Activated CD4-positive, alpha-beta memory T cell treated with anti-CD3 and anti-CD28 coated beads, Interleukin-2, amount 10 ng/mL, durations not matched to agents 7 days and 5 days (primary cell): ENCODE measurements around the gene AS3MT. TPM values are rescaled to one million over a fixed set of nuclear protein-coding genes. Genes with fewer than 3 reads are reported as not detected.
"Not testable (repeated sequence)": the region's sequence is repeated elsewhere in the genome, so short reads cannot be mapped to it uniquely, and the experiment has no call there.

Experiments
- CTCF ChIA-PET: fragments of 350-600 bp; sonication (Branson Sonifier 250); formaldehyde crosslinking; loops from one replicate; lab custom pipeline; 2021; ENCODE audit warnings: antibody characterized with exemption, inconsistent platforms; lab: Charles Lee
- POLR2A ChIA-PET: fragments of 350-600 bp; sonication (Branson Sonifier 250); formaldehyde crosslinking; loops from one replicate; lab custom pipeline; 2021; ENCODE audit warnings: antibody characterized with exemption; lab: Charles Lee
- DNase-seq: peaks from one replicate; pipeline ENCODE4 v3.0.0-alpha.2; 2020
- H3K27ac Mint-ChIP-seq: one replicate; pipeline ENCODE4 v1.8.0; 2021; ENCODE audit warnings: mild to moderate bottlenecking, mixed read lengths
- H3K27me3 Mint-ChIP-seq: one replicate; pipeline ENCODE4 v1.8.0; 2021; ENCODE audit warnings: mixed read lengths
- H3K36me3 Mint-ChIP-seq: one replicate; pipeline ENCODE4 v1.8.0; 2021; ENCODE audit warnings: low read depth, mixed read lengths
- H3K4me1 Mint-ChIP-seq: one replicate; pipeline ENCODE4 v1.8.0; 2021; ENCODE audit warnings: mixed read lengths
- H3K4me3 Mint-ChIP-seq: one replicate; pipeline ENCODE4 v1.8.0; 2021; ENCODE audit warnings: mild to moderate bottlenecking, mixed read lengths
- H3K9me3 Mint-ChIP-seq: one replicate; pipeline ENCODE4 v1.8.0; 2021; ENCODE audit warnings: mixed read lengths
- total RNA-seq, 2 experiments: library from RNA; stranded (reverse); gene quantifications; one replicate each; pipeline ENCODE4 v1.2.3, GENCODE V29; 2021

AS3MT gene
- total RNA-seq, 2 experiments from 2014 or later, result 0.15 to 0.65 TPM

DNA sequence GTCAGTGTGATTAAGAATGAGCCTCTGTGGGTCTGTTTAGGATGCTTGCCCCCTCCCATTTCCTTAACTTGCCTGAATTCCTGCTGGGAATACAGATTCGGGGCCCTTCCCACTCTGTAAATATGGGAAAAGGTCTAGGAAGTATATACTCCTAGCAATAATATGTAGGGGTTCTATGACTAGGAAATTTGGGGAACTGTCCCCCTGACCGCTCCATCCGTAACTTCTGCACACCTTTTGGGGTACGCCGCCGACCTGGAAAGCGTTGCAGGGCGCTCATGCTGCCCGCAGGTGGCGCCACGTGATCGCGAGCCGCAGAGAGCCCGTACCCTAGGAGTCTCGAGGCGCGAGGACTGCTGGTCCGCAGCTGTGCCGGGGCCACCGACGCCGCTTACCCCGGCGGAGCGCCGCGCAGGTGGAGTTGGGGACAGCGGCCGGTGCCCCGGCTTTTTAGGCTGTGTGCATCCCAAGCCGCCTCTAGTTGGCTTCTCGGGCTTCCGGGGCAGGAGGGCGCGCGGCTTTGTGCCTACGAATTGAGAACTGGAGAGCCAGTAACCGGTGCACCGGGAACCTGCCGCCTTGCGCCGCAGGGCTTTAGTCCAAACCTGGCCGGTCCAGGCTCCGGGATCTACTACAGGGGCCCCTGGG is 48.2 kb downstream of the AS3MT start:
- H3K4me3 Mint-ChIP-seq, result peak overlapping the region; percentile 90
- peaks cover 61% of the 10 kb centered on the region for H3K4me1 Mint-ChIP-seq
- peaks cover 7% of the 10 kb centered on the region for H3K36me3 Mint-ChIP-seq
- CTCF ChIA-PET, result interaction anchor here (0.5 to 8.3 kb wide), 48 partner anchors 9 to 671 kb away, joined by 3 to 90 read pairs (median 4); partner anchors contain the start of genes ATP5MK, INA, NEURL1 and NT5C2
- H3K9me3 Mint-ChIP-seq, result no peaks in the 10 kb centered on the region
- POLR2A ChIA-PET, result interaction anchor here (1.0 to 3.0 kb wide), 9 partner anchors 10 to 327 kb away, joined by 3 to 26 read pairs (median 6); partner anchors contain the start of gene TRIM8
- DNase-seq, result peak; percentile 85
- peaks cover 3% of the 10 kb centered on the region for H3K27me3 Mint-ChIP-seq
- H3K27ac Mint-ChIP-seq, result peak overlapping the region; percentile 84

DNA sequence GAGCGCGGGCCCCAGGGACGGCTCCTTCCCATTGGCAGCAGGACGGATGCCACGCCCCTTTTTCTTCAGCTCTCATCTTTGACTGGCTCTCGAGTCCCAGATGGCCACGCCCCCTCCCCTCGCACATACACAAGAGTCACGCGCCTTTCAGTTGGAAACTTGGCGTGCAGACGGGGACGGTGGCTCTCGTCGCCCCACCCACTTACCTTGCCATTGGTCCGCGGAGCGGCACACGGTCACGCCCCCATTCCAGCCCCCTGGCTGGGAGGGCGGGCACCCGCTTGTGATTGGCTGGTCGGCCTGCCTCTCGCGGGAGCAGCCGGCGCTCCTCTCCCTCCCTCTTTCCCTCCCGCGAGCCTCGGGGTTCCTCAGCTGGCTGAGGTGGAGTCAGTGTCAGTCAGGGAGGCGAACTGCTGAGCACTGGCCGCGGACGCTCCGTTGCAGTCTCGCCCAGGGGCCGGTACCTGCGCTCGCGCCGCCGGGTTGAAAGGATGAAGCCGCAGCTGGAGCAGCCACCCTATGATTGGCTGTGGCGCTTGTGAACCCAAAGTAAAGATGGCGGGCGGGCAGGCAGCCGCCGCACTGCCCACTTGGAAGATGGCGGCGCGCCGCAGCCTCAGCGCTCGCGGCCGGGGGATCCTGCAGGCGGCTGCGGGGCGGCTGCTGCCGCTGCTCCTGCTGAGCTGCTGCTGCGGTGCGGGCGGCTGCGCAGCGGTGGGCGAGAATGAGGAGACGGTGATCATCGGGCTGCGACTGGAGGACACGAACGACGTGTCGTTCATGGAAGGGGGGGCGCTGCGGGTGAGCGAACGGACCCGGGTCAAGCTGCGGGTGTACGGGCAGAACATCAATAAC is 48.9 kb downstream of the AS3MT start, which contains the start of gene CNNM2:
Gene CNNM2, plus strand, starts transcription at position 333 of the 855 bp plus-strand sequence. Its CDS starts 187 bp downstream, at position 520.
- no peaks in the 10 kb centered on the region for H3K9me3 Mint-ChIP-seq
- peak within 1 kb of the TSS; percentile 90 for H3K4me3 Mint-ChIP-seq
- peak; percentile 100 for DNase-seq
- CTCF ChIA-PET, result interaction anchor here (0.5 to 8.3 kb wide), 35 partner anchors 8 to 670 kb away, joined by 3 to 90 read pairs (median 5); partner anchors contain the start of genes INA, NEURL1, NT5C2 and WBP1L
- H3K27ac Mint-ChIP-seq, result peak within 1 kb of the TSS; percentile 84
- peaks cover 7% of the 10 kb centered on the region for H3K36me3 Mint-ChIP-seq
- peaks cover 3% of the 10 kb centered on the region for H3K27me3 Mint-ChIP-seq
- POLR2A ChIA-PET, result interaction anchor here (0.6 to 3.0 kb wide), 10 partner anchors 8 to 326 kb away, joined by 3 to 26 read pairs (median 5); partner anchors contain the start of gene TRIM8
- peaks cover 67% of the 10 kb centered on the region for H3K4me1 Mint-ChIP-seq

DNA sequence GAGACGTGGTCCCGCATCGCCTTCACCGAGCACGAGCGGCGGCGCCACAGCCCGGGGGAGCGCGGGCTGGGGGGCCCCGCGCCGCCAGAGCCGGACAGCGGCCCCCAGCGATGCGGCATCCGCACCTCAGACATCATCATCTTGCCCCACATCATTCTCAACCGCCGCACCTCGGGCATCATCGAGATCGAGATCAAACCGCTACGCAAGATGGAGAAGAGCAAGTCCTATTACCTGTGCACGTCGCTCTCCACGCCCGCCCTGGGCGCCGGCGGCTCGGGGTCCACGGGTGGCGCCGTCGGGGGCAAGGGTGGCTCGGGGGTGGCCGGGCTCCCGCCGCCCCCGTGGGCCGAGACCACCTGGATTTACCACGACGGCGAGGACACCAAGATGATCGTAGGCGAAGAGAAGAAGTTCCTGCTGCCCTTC is 49.6 kb downstream of the AS3MT start:
- Mint-ChIP-seq H3K9me3 (no peaks in the 10 kb centered on the region), H3K27me3 (peaks cover 3% of the 10 kb centered on the region), H3K27ac (no peak overlapping the region), H3K4me3 (peak overlapping the region; percentile 90), H3K36me3 (peaks cover 7% of the 10 kb centered on the region), H3K4me1 (peaks cover 69% of the 10 kb centered on the region)
- ChIA-PET POLR2A (interaction anchor here (1.8 to 3.0 kb wide), 4 partner anchors 151 to 326 kb away, joined by 4 to 26 read pairs (median 8); no protein-coding TSS in a partner anchor), CTCF (interaction anchor here (1.0 to 8.3 kb wide), 7 partner anchors 17 to 415 kb away, joined by 3 to 90 read pairs (median 12); no protein-coding TSS in a partner anchor)
- DNase-seq, result peak; percentile 48

DNA sequence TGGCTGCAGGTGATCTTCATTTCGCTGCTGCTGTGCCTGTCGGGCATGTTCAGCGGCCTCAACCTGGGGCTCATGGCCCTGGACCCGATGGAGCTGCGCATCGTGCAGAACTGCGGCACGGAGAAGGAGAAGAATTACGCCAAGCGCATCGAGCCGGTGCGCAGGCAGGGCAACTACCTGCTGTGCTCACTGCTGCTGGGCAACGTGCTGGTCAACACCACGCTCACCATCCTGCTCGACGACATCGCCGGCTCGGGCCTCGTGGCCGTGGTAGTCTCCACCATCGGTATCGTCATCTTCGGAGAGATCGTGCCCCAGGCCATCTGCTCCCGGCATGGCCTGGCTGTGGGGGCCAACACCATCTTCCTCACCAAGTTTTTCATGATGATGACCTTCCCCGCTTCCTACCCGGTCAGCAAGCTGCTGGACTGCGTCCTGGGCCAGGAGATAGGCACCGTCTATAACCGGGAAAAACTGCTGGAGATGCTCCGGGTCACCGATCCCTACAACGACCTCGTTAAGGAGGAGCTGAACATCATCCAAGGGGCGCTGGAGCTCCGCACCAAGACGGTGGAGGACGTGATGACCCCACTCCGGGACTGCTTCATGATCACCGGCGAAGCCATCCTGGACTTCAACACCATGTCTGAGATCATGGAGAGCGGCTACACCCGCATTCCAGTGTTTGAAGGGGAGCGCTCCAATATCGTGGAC is 50.1 kb downstream of the AS3MT start:
- H3K9me3 Mint-ChIP-seq, result no peaks in the 10 kb centered on the region
- peak overlapping the region; percentile 90 for H3K4me3 Mint-ChIP-seq
- POLR2A ChIA-PET, result interaction anchor here (1.5 to 1.9 kb wide), 4 partner anchors 18 to 273 kb away, joined by 3 to 9 read pairs (median 4); no protein-coding TSS in a partner anchor
- no peak overlapping the region for H3K27ac Mint-ChIP-seq
- peak; percentile 22 for DNase-seq
- peaks cover 65% of the 10 kb centered on the region for H3K4me1 Mint-ChIP-seq
- H3K36me3 Mint-ChIP-seq, result peaks cover 7% of the 10 kb centered on the region
- CTCF ChIA-PET, result interaction anchor here (0.6 to 3.2 kb wide), 2 partner anchors 325 to 455 kb away, joined by 4 to 36 read pairs; no protein-coding TSS in a partner anchor
- H3K27me3 Mint-ChIP-seq, result peaks cover 3% of the 10 kb centered on the region

DNA sequence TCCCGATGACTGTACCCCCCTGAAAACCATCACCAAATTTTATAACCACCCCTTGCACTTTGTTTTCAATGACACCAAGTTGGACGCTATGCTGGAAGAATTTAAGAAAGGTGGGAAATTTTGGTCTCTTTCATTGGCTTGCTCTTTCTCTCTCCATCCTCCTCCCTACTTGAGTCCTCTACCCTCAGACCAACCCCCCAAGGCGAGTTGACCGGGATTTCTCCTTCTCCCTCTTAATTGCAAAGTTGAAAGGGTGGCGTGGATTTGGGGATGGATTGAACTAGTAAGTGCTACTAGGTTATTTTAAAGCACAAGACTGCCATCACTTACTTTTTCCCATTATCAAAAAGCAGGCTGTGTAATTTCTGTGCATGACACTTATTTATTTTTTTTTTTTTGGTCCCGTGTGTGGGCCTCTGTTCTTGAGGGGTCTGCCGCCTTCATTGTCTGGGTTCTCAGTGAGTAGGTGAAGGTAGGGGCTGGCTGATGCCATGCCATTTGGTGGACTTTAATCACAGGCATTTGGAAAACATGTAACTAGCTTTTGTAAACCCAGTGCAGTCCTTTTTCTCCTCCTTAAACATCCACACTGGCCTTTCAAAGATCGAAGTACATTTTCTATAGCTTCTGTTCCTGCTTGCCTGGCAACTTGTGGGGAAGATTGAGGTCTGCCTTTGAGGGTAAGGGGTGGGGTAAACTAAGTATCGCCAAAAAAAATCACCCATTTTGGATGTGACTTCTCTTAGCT is 50.9 kb downstream of the AS3MT start:
- peaks cover 59% of the 10 kb centered on the region for H3K4me1 Mint-ChIP-seq
- peaks cover 3% of the 10 kb centered on the region for H3K27me3 Mint-ChIP-seq
- H3K4me3 Mint-ChIP-seq, result peak overlapping the region; percentile 90
- no peaks in the 10 kb centered on the region for H3K9me3 Mint-ChIP-seq
- peaks cover 7% of the 10 kb centered on the region for H3K36me3 Mint-ChIP-seq
- ChIA-PET POLR2A (interaction anchor here (0.7 to 1.6 kb wide), 5 partner anchors 14 to 324 kb away, joined by 3 to 4 read pairs (median 3); no protein-coding TSS in a partner anchor), CTCF (interaction anchor here (0.6 to 0.7 kb wide), 2 partner anchors 17 to 455 kb away, joined by 3 to 4 read pairs; no protein-coding TSS in a partner anchor)
- no peak for DNase-seq
- H3K27ac Mint-ChIP-seq, result no peak overlapping the region

DNA sequence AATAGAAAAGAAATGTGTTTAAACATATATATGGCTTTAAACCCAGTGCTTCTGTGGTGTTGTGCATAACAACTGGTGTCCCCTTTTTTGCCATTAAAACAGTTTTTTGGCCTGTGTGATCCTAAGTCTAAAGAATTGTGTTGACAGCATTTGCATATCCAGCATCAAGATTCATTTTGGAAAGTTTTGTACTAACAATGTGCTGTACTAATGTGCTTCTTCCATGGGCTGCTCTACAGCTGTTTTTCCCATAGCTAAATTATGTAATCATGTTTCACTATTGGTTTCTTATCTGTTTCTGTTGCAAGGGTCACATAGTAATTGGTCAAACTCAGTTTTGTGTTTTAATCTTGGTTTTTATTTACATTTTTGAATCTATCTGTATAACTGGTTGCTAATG is 54.3 kb downstream of the AS3MT start:
- Mint-ChIP-seq H3K27me3 (no peaks in the 10 kb centered on the region), H3K27ac (no peak overlapping the region), H3K4me3 (no peak overlapping the region), H3K36me3 (peaks cover 14% of the 10 kb centered on the region), H3K4me1 (peaks cover 47% of the 10 kb centered on the region), H3K9me3 (no peaks in the 10 kb centered on the region)
- ChIA-PET POLR2A (interaction anchor here (0.9 kb wide), 1 partner anchor 131 kb away, joined by 3 read pairs; no protein-coding TSS in a partner anchor), CTCF (no interaction called here)
- DNase-seq, result no peak

DNA sequence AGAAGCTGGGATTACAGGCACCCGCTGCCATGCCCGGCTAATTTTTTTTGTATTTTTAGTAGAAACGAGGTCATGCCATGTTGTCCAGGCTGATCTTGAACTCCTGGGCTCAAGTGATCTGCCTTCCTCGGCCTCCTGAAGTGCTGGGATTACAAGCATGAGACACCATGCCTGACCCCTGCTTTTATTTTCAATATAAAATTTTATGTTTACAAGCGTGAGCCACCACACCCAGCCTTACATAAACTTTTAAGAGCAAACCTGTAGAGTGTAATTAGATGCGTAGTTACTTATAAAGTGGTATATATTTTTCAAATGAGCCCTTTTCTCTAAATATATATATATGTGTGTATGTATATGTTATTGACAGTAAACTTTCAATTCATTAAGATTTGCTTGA is 57.6 kb downstream of the AS3MT start:
- Mint-ChIP-seq H3K36me3 (peaks cover 7% of the 10 kb centered on the region), H3K27ac (no peak overlapping the region), H3K4me1 (peaks cover 19% of the 10 kb centered on the region), H3K27me3 (no peaks in the 10 kb centered on the region), H3K4me3 (no peak overlapping the region), H3K9me3 (no peaks in the 10 kb centered on the region)
- ChIA-PET POLR2A (interaction anchor here (1.8 kb wide), 1 partner anchor 9 kb away, joined by 7 read pairs; the partner anchor contains the start of gene CNNM2), CTCF (interaction anchor here (0.6 to 1.9 kb wide), 2 partner anchors 10 to 711 kb away, joined by 4 to 11 read pairs; partner anchors contain the start of gene CNNM2)
- DNase-seq, result no peak

DNA sequence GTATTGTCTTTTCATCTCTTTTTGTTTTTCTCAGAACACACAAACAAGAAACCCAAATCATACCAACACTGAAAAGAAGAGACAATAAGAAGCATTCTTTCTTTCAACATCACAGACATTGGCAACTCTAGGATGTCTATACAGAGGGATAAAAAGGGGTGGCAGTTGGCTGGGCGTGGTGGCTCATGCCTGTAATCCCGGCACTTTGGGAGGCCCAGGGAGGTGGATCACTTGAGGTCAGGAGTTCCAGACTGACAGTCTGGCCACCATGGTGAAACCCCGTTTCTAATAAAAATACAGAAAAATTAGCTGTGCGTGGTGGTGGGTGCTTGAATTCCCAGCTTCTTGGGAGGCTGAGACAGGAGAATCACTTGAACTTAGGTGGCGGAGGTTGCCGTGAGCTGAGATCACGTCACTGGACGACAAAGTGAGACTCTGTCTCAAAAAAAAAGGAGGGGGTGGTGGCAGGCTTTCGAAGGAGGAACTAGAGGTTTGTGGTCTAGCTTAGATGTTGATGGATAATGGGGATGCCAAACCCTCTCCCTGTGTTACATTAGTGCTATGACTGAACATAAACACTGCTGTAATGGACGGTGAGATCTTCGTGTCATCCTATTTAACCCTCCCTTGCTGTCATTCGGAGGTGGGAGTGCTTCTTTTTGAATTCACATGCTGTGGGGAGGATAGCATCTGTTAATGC is 58.2 kb downstream of the AS3MT start:
- DNase-seq, result no peak
- H3K4me1 Mint-ChIP-seq, result peaks cover 13% of the 10 kb centered on the region
- H3K27me3 Mint-ChIP-seq, result no peaks in the 10 kb centered on the region
- H3K9me3 Mint-ChIP-seq, result no peaks in the 10 kb centered on the region
- no peak overlapping the region for H3K27ac Mint-ChIP-seq
- ChIA-PET POLR2A (interaction anchor here (1.8 kb wide), 1 partner anchor 10 kb away, joined by 7 read pairs; the partner anchor contains the start of gene CNNM2), CTCF (no interaction called here)
- H3K36me3 Mint-ChIP-seq, result peaks cover 7% of the 10 kb centered on the region
- no peak overlapping the region for H3K4me3 Mint-ChIP-seq

DNA sequence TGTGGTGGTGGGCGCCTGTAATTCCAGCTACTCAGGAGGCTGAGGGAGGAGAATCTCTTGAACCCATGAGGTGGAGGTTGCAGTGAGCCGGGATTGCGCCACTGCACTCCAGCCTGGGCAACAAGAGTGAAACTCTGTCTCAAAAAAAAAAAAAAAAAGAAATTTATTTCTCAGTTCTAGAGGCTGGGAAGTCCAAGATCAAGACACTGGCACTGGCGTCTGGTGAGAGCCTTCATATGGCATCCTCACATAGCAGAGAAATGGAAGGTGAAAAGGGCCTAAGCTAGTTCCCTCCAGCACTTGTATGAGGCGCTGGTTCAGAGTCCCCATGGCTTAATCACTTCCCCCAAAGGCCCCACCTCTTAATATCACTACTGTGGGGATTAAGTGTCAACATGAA is 59.2 kb downstream of the AS3MT start:
- POLR2A ChIA-PET, result not testable (repeated sequence)

DNA sequence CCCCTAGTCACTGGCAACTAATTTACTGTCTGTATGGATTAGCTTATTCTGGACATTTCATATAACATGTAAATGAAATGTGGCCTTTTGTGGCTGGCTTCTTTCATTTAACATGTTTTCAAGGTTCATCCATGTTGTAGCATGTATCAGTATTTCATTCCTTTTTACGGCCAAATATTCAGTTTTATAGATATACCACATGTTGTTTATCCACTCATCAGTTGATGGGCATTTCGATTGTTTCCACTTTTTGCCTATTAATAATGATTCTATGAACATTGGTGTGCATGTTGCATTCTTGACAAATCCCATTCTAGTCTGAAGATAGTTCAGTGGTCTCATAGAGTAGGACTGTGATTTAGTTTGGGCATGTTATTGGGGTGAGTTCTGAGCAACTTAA is 61.5 kb downstream of the AS3MT start:
- H3K27ac Mint-ChIP-seq, result no peak overlapping the region
- ChIA-PET POLR2A (interaction anchor here (0.6 kb wide), 1 partner anchor 231 kb away, joined by 3 read pairs; no protein-coding TSS in a partner anchor), CTCF (interaction anchor here (1.6 kb wide), 1 partner anchor 13 kb away, joined by 5 read pairs; the partner anchor contains the start of gene CNNM2)
- no peak overlapping the region for H3K4me3 Mint-ChIP-seq
- peaks cover 7% of the 10 kb centered on the region for H3K36me3 Mint-ChIP-seq
- H3K9me3 Mint-ChIP-seq, result no peaks in the 10 kb centered on the region
- no peaks in the 10 kb centered on the region for H3K27me3 Mint-ChIP-seq
- no peak for DNase-seq
- peaks cover 7% of the 10 kb centered on the region for H3K4me1 Mint-ChIP-seq

More for the DNA sequence above, 59.2 kb downstream of the AS3MT start:
- H3K36me3 Mint-ChIP-seq, H3K9me3 Mint-ChIP-seq, H3K4me3 Mint-ChIP-seq, CTCF ChIA-PET, DNase-seq, H3K4me1 Mint-ChIP-seq, H3K27ac Mint-ChIP-seq, H3K27me3 Mint-ChIP-seq: not testable (repeated sequence)

DNA sequence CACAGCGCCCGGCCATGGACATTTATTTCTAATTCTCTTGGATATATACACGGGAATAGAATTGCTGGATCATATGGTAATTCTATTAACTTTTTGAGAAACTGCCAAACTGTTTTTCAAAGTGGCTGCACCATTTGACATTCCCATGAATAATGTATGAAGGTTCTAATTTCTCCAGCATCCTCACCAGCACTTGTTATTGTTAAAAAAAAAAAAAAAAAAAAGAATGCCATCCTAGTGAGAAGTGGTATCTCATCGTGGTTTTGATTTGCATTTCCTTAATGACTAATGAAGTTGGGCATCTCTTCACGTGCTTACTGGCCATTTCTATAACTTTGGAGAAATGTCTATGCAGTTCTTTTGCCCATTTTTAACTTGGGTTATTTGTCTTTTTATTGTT is 62.4 kb downstream of the AS3MT start:
- Mint-ChIP-seq H3K27me3 (no peaks in the 10 kb centered on the region), H3K4me3 (no peak overlapping the region), H3K4me1 (peaks cover 17% of the 10 kb centered on the region), H3K27ac (no peak overlapping the region), H3K9me3 (no peaks in the 10 kb centered on the region), H3K36me3 (peaks cover 7% of the 10 kb centered on the region)
- no peak for DNase-seq
- POLR2A ChIA-PET, result no interaction called here
- CTCF ChIA-PET, result interaction anchor here (0.7 kb wide), 1 partner anchor 30 kb away, joined by 4 read pairs; no protein-coding TSS in a partner anchor
